H9 (cell line): ENCODE measurements around the gene VWA3A. TPM values are rescaled to one million over a fixed set of nuclear protein-coding genes. Genes with fewer than 3 reads are reported as not detected.

Experiments
- DNase-seq: peaks from one replicate; pipeline ENCODE4 v3.0.0-alpha.2; 2017
- H2AFZ ChIP-seq: one replicate; pipeline ENCODE4 v1.6.1; 2013; ENCODE audit warnings: mild to moderate bottlenecking, low read length, control low read depth, moderate library complexity
- H2AK5ac ChIP-seq: 2 replicates; pipeline ENCODE4 v1.6.1; 2013; ENCODE audit warnings: low read length, control low read depth, mixed read lengths; ENCODE audit not compliant: insufficient read length
- H2BK120ac ChIP-seq: one replicate; pipeline ENCODE4 v1.6.1; 2013; ENCODE audit warnings: low read depth, mild to moderate bottlenecking, low read length, control low read depth, inconsistent platforms; ENCODE audit not compliant: poor library complexity, severe bottlenecking
- H2BK12ac ChIP-seq: 2 replicates; pipeline ENCODE4 v1.6.1; 2013; ENCODE audit warnings: low read length, control low read depth, mixed read lengths, low read depth; ENCODE audit not compliant: insufficient read length
- H2BK15ac ChIP-seq: 2 replicates; pipeline ENCODE4 v1.6.1; 2013; ENCODE audit warnings: low read depth, low read length, control low read depth
- H2BK20ac ChIP-seq: one replicate; pipeline ENCODE4 v1.6.1; 2013; ENCODE audit warnings: low read depth, mild to moderate bottlenecking, low read length, control low read depth, inconsistent platforms; ENCODE audit not compliant: poor library complexity, severe bottlenecking
- H2BK5ac ChIP-seq: 2 replicates; pipeline ENCODE4 v1.6.1; 2013; ENCODE audit warnings: low read length, control low read depth, mixed read lengths; ENCODE audit not compliant: insufficient read length
- H3K14ac ChIP-seq: 2 replicates; pipeline ENCODE4 v1.6.1; 2013; ENCODE audit warnings: low read length, control low read depth; ENCODE audit not compliant: insufficient read depth
- H3K18ac ChIP-seq: 2 replicates; pipeline ENCODE4 v1.6.1; 2013; ENCODE audit warnings: low read depth, mild to moderate bottlenecking, mixed read lengths, low read length, control low read depth; ENCODE audit not compliant: insufficient read length
- H3K23ac ChIP-seq: 2 replicates; pipeline ENCODE4 v1.6.1; 2013; ENCODE audit warnings: low read length, control low read depth, mixed read lengths, low read depth; ENCODE audit not compliant: insufficient read length
- H3K23me2 ChIP-seq: 2 replicates; pipeline ENCODE4 v1.6.1; 2013; ENCODE audit warnings: low read depth, mild to moderate bottlenecking, mixed read lengths, low read length, control low read depth; ENCODE audit not compliant: insufficient read length, poor library complexity, severe bottlenecking
- H3K27ac ChIP-seq: 2 replicates; pipeline ENCODE4 v1.5.1; 2013; ENCODE audit warnings: low read length, control low read depth, mixed read lengths, low read depth; ENCODE audit not compliant: insufficient read length
- H3K27me3 ChIP-seq: 2 replicates; pipeline ENCODE4 v1.6.1; 2013; ENCODE audit warnings: low read length, control low read depth, inconsistent platforms; ENCODE audit not compliant: insufficient read depth
- H3K4ac ChIP-seq: 2 replicates; pipeline ENCODE4 v1.6.1; 2013; ENCODE audit warnings: low read depth, mild to moderate bottlenecking, control low read depth, inconsistent platforms, low read length, moderate library complexity
- H3K4me1 ChIP-seq: 2 replicates; pipeline ENCODE4 v1.6.1; 2013; ENCODE audit warnings: low read length, control low read depth, inconsistent platforms; ENCODE audit not compliant: insufficient read depth
- H3K4me2 ChIP-seq: 2 replicates; pipeline ENCODE4 v1.6.1; 2013; ENCODE audit warnings: low read length, control low read depth, mixed read lengths; ENCODE audit not compliant: insufficient read length, insufficient read depth
- H3K56ac ChIP-seq: 2 replicates; pipeline ENCODE4 v1.6.1; 2013; ENCODE audit warnings: low read depth, mild to moderate bottlenecking, mixed read lengths, low read length, control low read depth; ENCODE audit not compliant: insufficient read length
- H3K79me1 ChIP-seq: 2 replicates; pipeline ENCODE4 v1.6.1; 2013; ENCODE audit warnings: low read depth, mild to moderate bottlenecking, moderate library complexity, low read length, control low read depth, inconsistent platforms; ENCODE audit not compliant: insufficient read depth, poor library complexity, severe bottlenecking
- H3K79me2 ChIP-seq: 2 replicates; pipeline ENCODE4 v1.6.1; 2013; ENCODE audit warnings: low read length, control low read depth, inconsistent platforms; ENCODE audit not compliant: insufficient read depth
- H3K9ac ChIP-seq: 2 replicates; pipeline ENCODE4 v1.6.1; 2013; ENCODE audit warnings: low read length, control low read depth, mixed read lengths; ENCODE audit not compliant: insufficient read length; ENCODE audit errors: extremely low read depth
- H3K9me3 ChIP-seq: one replicate; pipeline ENCODE4 v1.6.1; 2013; ENCODE audit warnings: low read depth, low read length, inconsistent platforms; ENCODE audit not compliant: control insufficient read depth
- H3T11ph ChIP-seq: one replicate; pipeline ENCODE4 v1.6.1; 2013; ENCODE audit warnings: mild to moderate bottlenecking, low read length, control low read depth, inconsistent platforms
- H4K20me1 ChIP-seq: one replicate; pipeline ENCODE4 v1.6.1; 2013; ENCODE audit not compliant: control insufficient read depth, insufficient read length, insufficient read depth
- H4K5ac ChIP-seq: 2 replicates; pipeline ENCODE4 v1.6.1; 2013; ENCODE audit warnings: low read depth, mild to moderate bottlenecking, mixed read lengths, low read length, control low read depth; ENCODE audit not compliant: insufficient read length
- H4K8ac ChIP-seq: replicated peaks from 2 replicates; pipeline ENCODE4 v1.6.1; 2013; ENCODE audit warnings: low read length, control low read depth, mixed read lengths, low read depth; ENCODE audit not compliant: insufficient read length
- H4K91ac ChIP-seq: 2 replicates; pipeline ENCODE4 v1.6.1; 2013; ENCODE audit warnings: low read depth, mild to moderate bottlenecking, moderate library complexity, mixed read lengths, low read length, control low read depth; ENCODE audit not compliant: insufficient read length
- H3K27ac Mint-ChIP-seq, 3 experiments: 2 replicates in 2 of 3; 3 replicates in 1 of 3; pipeline ENCODE4 v1.8.0; 2020 to 2021; ENCODE audit warnings: mixed read lengths in 3 of 3, mild to moderate bottlenecking in 1 of 3, moderate library complexity in 1 of 3
- H3K27me3 Mint-ChIP-seq: 2 replicates; pipeline ENCODE4 v1.8.0; 2021; ENCODE audit warnings: low read depth, mild to moderate bottlenecking, moderate library complexity, mixed read lengths
- H3K36me3 Mint-ChIP-seq, 3 experiments: 2 replicates in 2 of 3; 3 replicates in 1 of 3; pipeline ENCODE4 v1.8.0; 2020 to 2021; ENCODE audit warnings: low read depth in 3 of 3, mixed read lengths in 3 of 3; ENCODE audit not compliant: insufficient read depth in 1 of 3
- H3K4me1 Mint-ChIP-seq, 2 experiments: 2 replicates each; pipeline ENCODE4 v1.8.0; 2020; ENCODE audit warnings: mixed read lengths in 2 of 2
- H3K4me3 Mint-ChIP-seq, 2 experiments: 2 replicates in 1 of 2; 3 replicates in 1 of 2; pipeline ENCODE4 v1.8.0; 2020 to 2021; ENCODE audit warnings: mild to moderate bottlenecking in 2 of 2, mixed read lengths in 2 of 2, moderate library complexity in 1 of 2
- H3K9me3 Mint-ChIP-seq, 2 experiments: 2 replicates in 1 of 2; 3 replicates in 1 of 2; pipeline ENCODE4 v1.8.0; 2020; ENCODE audit warnings: mild to moderate bottlenecking in 2 of 2, mixed read lengths in 2 of 2, moderate library complexity in 1 of 2
- WGBS: extraction: QIAGEN DNeasy Blood & Tissue Kit; methylation state at CpG from one replicate; pipeline ENCODE4 v1.1.7; 2013; ENCODE audit warnings: missing lambda C conversion rate, low lambda C conversion rate, mixed read lengths; ENCODE audit not compliant: insufficient read length; ENCODE audit errors: extremely low coverage; 5-methylcytosine and 5-hydroxymethylcytosine counted together
- total RNA-seq: library from RNA; stranded (reverse); gene quantifications from 2 replicates; pipeline ENCODE4 v1.2.1, GENCODE V29; 2021
- TF ChIP-seq, protein P1 (sequence below): fragments of 200-600 bp; sonication (generic); conservative IDR thresholded peaks from 3 replicates; pipeline ENCODE4 v1.8.0; 2021; ENCODE audit warnings: antibody characterized with exemption, mild to moderate bottlenecking

VWA3A gene
- total RNA-seq, 1 experiment from 2014 or later: not detected

DNA sequence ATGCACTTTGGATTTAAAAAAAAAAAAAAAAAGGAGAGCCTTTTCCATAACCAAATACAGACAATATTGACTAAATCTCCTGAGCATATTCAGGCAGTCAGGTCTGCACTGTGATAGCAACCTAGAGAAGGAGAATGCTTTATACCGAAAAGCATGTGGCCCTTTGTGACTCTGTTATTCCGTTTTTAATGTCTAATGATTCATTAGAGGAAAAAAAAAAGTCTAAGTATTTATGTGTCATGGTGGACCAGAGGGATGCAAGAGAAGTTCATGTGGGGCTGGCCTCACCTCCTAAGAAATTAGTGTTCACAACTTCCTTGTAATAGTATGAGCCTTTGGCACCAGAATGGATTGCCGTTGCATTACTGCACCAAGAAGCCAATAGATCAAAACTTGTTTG is 11.3 kb upstream of the VWA3A start:
- no peak overlapping the region for H4K8ac ChIP-seq
- no peak overlapping the region for H3K18ac ChIP-seq
- H3K4me3 Mint-ChIP-seq: no peak overlapping the region
- no peak overlapping the region for H3K14ac ChIP-seq
- no peak overlapping the region for H2AFZ ChIP-seq
- no peak overlapping the region for H3K56ac ChIP-seq
- H3K79me2 ChIP-seq: no peaks in the 10 kb centered on the region
- no peaks in the 10 kb centered on the region for H4K20me1 ChIP-seq
- no peaks in the 10 kb centered on the region for H3K27me3 Mint-ChIP-seq
- no peak overlapping the region for H2BK15ac ChIP-seq
- H3K36me3 Mint-ChIP-seq: no peaks in the 10 kb centered on the region; a peak in 1 of 7 replicates
- DNase-seq: no peak
- H2BK5ac ChIP-seq: no peak overlapping the region
- no peaks in the 10 kb centered on the region for H3K27me3 ChIP-seq
- no peak overlapping the region for H3K9ac ChIP-seq
- no peaks in the 10 kb centered on the region for H3K23me2 ChIP-seq
- 0 out of 4 replicates have a peak, but pooled peaks cover 0 to 2% of the 10 kb centered on the region in 2 experiments for H3K4me1 Mint-ChIP-seq
- H3K4me1 ChIP-seq: no peaks in the 10 kb centered on the region
- no peak overlapping the region for H3K4ac ChIP-seq
- H3K9me3 Mint-ChIP-seq: no peaks in the 10 kb centered on the region
- TF ChIP-seq, protein P1, sequence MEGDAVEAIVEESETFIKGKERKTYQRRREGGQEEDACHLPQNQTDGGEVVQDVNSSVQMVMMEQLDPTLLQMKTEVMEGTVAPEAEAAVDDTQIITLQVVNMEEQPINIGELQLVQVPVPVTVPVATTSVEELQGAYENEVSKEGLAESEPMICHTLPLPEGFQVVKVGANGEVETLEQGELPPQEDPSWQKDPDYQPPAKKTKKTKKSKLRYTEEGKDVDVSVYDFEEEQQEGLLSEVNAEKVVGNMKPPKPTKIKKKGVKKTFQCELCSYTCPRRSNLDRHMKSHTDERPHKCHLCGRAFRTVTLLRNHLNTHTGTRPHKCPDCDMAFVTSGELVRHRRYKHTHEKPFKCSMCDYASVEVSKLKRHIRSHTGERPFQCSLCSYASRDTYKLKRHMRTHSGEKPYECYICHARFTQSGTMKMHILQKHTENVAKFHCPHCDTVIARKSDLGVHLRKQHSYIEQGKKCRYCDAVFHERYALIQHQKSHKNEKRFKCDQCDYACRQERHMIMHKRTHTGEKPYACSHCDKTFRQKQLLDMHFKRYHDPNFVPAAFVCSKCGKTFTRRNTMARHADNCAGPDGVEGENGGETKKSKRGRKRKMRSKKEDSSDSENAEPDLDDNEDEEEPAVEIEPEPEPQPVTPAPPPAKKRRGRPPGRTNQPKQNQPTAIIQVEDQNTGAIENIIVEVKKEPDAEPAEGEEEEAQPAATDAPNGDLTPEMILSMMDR: no peak
- H2AK5ac ChIP-seq: no peak overlapping the region
- WGBS: no CpG with 5 or more reads among the region's 3 CpGs
- no peak overlapping the region for H4K91ac ChIP-seq
- H3K23ac ChIP-seq: no peak overlapping the region
- no peak overlapping the region for H4K5ac ChIP-seq
- H3K79me1 ChIP-seq: no peaks in the 10 kb centered on the region
- no peaks in the 10 kb centered on the region for H3K9me3 ChIP-seq
- H2BK20ac ChIP-seq: no peak overlapping the region
- no peak overlapping the region for H3T11ph ChIP-seq
- no peak overlapping the region for H2BK120ac ChIP-seq
- H3K27ac Mint-ChIP-seq: no peak overlapping the region
- H3K27ac ChIP-seq: no peak overlapping the region
- no peak overlapping the region for H2BK12ac ChIP-seq
- no peak overlapping the region for H3K4me2 ChIP-seq
